GM21526 (cell line): ENCODE results near the gene RNGTT.
"Not testable (repeated sequence)": the region's sequence is repeated elsewhere in the genome, so short reads cannot be mapped to it uniquely, and the experiment has no call there.

Experiments used
- ATAC-seq: cut with Tn5 transposase; IDR thresholded peaks from one replicate; pipeline ENCODE4 v1.9.1; 2021; ENCODE audit warnings: moderate library complexity; ENCODE audit not compliant: unreplicated experiment, low FRiP score

RNGTT gene

DNA sequence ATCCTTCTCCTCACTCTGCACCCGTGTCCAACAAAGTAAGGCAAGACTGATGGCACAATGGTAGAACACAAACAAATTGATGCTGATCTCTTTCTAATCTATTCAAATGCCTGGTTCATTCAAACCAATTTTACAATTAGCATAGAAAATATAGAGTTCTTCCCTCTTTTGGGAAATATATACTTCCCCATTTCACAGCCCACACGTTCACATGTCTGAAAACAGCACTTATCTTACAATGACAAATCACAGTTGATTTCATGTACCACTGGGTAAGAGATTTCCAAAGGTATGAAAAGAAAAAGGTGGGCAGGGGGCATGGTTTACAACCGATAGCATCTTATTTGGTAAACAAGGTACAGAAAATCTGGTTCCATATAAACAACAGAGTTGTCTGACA is 137.6 kb downstream of the RNGTT start:
- ATAC-seq = no peak

- no peak for ATAC-seq
Measured at GRCh38 chr6:88823998-88824397, 139.4 kb downstream of the RNGTT start.

DNA sequence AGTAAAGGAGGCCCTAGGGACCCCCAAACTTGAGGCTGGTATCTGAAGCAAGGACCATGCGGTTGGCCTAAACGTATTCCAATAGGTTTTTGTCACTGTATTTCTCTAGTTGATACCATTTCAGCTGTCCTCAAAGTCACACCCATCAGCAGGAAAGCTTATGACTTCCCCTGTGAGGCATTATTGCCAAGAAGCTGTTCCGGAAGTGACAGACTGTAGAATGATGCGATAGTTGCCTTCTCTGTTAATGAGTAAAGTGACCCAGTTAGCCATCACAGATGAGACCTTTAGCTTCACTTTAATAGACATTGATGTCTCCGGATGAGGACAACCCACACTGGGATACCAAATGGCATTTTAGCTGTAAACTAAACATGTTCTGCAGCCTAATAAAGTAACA is 147.9 kb downstream of the RNGTT start:
- ATAC-seq = no peak

DNA sequence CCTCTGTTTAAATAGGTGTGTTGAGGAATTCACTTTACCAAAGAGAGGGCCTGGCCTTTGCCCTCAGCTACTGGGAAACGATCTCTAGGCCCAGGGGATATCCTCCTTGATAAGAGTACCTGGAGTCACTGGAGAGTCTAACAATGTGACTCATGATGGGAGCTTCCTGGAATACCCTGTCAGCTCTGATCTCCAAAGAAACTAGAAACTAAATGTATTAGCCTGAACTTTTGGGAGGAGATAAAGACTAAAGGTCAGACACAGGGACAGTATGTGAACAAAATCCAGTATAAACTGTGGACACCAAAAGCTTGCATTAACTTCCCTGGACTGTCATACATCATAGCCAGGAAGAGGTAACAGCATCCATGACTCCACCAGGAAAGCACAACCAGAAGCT is 148.5 kb downstream of the RNGTT start:
- ATAC-seq = no peak

- no peak for ATAC-seq
Measured at GRCh38 chr6:88813045-88813444, 150.4 kb downstream of the RNGTT start.

GRCh38 chr6:88810701-88811100 is 152.7 kb downstream of the RNGTT start:
- ATAC-seq = no peak

GRCh38 chr6:88810089-88810488 is 153.3 kb downstream of the RNGTT start:
- no peak for ATAC-seq

- no peak for ATAC-seq
Measured at GRCh38 chr6:88808381-88808780, 155.0 kb downstream of the RNGTT start.

- no peak for ATAC-seq
Measured at GRCh38 chr6:88807622-88808021, 155.8 kb downstream of the RNGTT start.

DNA sequence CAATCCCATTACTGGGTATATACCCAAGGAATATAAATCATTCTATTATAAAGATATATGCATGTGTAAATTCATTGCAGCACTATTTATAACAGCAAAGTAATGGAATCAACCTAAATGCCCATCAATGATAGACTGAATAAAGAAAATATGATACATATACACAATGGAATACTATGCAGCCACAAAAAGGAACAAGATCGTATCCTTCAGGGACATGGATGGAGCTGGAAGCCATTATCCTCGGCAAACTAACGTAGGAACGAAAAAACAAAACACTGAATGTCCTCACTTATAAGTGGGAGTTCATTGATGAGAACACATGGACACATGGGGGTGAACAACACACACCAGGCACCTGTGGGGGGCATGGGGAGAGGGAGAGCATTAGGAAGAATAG is 156.7 kb downstream of the RNGTT start:
- ATAC-seq = no peak

DNA sequence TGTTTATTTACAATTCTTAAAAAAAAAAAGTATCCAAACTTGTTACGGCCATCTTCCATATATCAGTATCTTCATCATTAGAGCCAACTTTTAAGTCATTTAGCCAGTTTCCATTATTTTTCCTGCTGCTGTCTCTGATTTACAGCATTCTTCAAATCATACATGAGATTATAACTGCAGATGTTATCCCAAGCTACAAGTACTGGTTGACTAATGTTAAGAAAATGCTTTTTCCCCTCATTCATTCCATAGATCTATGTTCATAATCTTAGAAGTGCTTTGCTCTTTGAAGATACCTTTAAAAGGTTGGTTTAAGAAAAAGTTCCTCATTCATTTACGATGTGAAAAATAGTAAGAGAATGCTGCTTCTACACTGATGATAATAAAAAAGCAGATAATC is 158.7 kb downstream of the RNGTT start:
- no peak for ATAC-seq

GRCh38 chr6:88785478-88785877 is 177.9 kb downstream of the RNGTT start:
- ATAC-seq = no peak

- no peak for ATAC-seq
Measured at GRCh38 chr6:88780714-88781389, 182.6 kb downstream of the RNGTT start.

- ATAC-seq = no peak
Measured at GRCh38 chr6:88775866-88776571, 187.4 kb downstream of the RNGTT start.

- ATAC-seq = not testable (repeated sequence)
Measured at GRCh38 chr6:88768114-88768513, 195.3 kb downstream of the RNGTT start.

- no peak for ATAC-seq
Measured at GRCh38 chr6:88764081-88764480, 199.3 kb downstream of the RNGTT start.

GRCh38 chr6:88763160-88763559 is 200.3 kb downstream of the RNGTT start:
- no peak for ATAC-seq

DNA sequence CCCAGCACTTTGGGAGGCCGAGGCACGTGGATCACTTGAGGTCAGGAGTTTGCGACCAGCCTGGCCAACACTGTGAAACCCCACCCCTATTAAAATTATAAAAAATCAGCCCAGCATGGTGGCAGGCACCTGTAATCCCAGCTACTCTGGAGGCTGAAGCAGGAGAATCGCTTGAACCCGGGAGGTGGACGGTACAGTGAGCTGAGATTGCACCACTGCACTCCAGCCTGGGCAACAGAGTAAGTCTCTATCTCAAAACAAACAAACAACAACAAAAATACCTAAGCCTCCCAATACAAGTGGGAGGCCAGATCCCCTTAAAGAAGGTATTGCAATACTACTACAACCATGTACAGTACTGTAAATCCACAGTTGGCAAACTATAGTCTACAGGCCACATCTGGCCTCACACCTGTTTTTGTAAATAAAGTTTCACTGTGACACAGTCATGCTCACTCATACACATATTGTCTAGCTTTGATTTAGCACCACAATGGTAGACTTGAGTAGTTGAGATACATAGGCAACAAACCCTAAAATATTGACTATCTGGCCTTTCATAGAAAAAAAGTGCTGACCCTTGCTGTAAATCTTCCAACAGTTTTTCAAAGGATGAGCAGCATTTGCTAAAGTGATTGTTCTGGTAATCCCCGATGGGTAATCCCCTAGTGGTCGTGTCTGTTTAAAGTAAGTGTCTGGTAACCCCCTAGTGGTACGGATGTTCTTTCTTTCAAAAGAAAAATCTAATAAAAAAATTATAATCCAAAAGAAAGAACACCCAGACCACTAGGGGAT is 202.0 kb downstream of the RNGTT start:
- ATAC-seq = peak; percentile 50

DNA sequence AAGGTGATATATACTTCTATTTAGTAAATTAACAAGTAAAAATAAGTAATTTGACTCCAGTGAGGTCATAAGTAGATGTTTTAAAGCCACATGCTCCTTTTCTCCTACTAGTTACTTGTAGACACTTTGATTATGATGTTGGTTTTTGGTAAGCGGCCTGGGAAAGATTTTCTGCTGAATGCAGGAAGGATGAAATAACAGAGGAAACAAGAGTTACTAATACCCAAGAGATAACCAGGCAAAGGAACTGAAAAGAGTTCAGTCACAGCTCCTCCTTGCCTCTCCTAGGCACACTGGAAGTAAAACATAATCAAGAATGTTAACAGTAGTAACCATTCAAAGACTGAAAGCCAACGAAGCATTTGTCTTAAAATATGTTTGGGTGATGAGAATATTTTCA is 203.3 kb downstream of the RNGTT start:
- ATAC-seq = no peak

GRCh38 chr6:88750936-88751335 is 212.5 kb downstream of the RNGTT start:
- no peak for ATAC-seq

- no peak for ATAC-seq
Measured at GRCh38 chr6:88749849-88750248, 213.6 kb downstream of the RNGTT start.

DNA sequence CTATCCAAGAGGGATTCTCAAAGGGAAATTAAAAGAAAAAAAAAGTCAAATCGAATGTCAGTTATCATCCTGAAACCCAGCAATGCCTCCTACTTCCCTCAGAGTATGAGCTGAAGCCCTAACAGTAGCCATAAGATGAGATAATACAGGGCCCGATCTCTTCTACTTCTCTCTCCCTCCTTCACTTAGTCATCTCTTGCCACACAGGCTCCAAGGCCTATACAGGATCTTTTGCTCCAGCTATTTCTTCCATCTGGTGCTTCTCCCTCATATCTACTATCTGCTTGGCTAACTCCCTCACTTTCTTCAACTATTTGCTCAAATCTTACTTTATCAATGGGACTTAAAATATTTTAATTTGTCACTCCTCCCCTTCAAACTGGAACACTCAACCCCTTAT is 215.3 kb downstream of the RNGTT start:
- ATAC-seq = no peak
